ENCODE data around the gene PDE3B.

Gene PDE3B

DNA sequence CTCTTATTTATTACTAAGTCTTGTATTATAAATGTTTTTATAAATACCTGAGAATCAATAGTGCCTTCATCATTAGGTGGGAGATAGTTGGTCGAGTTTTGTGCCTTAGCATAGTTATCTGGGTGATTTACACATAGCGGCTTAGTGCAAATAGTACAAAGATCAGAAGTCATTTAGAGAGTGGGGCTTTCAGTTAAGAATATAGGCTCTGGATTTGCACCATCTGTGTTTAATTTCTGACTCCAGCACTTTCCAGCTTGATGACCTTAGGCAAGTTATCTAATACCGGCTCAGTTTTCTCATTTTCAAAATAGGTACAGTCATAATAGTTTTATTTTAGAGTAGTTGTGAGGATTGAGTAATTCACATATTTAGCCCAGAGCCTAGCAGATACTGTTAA, 26.4 kb downstream of the PDE3B start:
- no peak for DNase-seq (ENCODE audit: low spot score)
- TF ChIP-seq CTCF (IDR thresholded peaks at IDR 0.05; ENCODE audit: extremely low read depth, missing control alignments) = no peak

DNA sequence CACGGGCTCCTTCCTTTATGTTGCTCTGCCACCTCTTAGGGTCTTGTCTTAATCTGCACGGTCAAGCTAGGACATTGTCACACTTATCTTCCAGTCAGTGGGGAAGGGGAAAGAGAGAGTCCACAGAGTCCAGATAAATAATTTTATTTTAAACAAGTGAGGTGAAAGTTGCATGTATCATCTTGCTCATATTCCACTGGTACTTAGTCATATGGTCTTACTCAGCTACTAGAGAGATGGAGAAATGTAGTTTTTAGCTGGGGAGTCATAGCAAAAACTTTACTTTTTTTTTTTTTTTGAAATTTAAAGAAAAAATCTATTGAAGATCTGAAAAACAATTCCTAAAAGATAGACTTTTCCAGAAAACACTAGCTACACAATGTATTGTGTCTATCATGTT, 29.0 kb downstream of the PDE3B start:
- TF ChIP-seq CTCF (IDR thresholded peaks at IDR 0.05; ENCODE audit: extremely low read depth, missing control alignments) = no peak

GRCh38 chr11:14673421-14673820, 29.8 kb downstream of the PDE3B start:
- no peak for DNase-seq (ENCODE audit: low spot score)

More for the DNA sequence above, 29.0 kb downstream of the PDE3B start:
- no peak for DNase-seq (ENCODE audit: low spot score)

DNA sequence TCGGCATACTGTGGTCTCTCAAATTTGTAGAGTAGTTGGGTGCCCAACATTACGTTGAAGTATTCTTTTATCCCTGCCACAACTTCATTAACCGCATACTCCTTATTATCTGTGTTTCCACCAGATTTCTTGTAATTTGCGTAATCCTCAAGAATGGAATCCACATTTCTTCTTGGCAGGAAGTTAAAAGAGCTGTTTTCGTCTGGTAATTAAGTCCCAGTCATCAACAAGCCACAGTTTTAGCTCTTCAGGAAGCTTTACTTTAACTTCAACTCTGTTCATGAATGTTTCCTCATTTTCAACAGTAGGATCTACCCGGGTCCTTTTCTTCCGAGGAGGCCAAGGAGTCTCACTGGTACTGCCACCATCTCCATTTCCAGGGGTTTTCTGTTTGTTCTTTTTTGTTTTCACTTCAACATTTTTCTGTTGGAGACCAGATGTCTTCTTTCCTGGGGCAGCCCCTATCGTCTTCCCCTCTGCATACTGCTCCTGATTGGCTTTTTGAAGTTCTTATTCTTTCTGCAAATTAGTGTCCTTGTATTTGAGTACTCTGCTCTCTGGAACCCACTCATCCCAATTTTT, 30.3 kb downstream of the PDE3B start:
- TF ChIP-seq CTCF (IDR thresholded peaks at IDR 0.05; ENCODE audit: extremely low read depth, missing control alignments) = no peak
- DNase-seq (ENCODE audit: low spot score) = no peak

More at GRCh38 chr11:14673421-14673820, 29.8 kb downstream of the PDE3B start:
- no peak for TF ChIP-seq CTCF (IDR thresholded peaks at IDR 0.05; ENCODE audit: extremely low read depth, missing control alignments)

DNA sequence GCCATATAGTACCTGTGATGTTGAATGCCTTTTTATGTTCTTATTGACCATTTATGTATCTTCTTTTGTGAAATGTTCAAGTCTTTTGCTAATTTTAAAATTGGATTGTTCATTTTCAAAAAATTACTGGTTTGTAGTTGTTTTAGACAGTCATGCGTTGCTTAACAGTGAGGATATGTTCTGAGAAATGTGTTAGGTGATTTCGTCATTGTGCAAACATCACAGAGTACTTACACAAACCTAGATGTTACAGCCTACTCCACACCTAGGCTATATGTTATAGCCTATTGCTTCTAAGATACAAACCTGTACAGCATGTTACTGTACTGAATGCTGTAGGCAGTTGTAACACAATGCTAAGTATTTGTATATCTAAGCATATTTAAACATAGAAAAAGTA, 32.5 kb downstream of the PDE3B start:
- no peak for DNase-seq (ENCODE audit: low spot score)
- TF ChIP-seq CTCF (IDR thresholded peaks at IDR 0.05; ENCODE audit: extremely low read depth, missing control alignments) = no peak

DNA sequence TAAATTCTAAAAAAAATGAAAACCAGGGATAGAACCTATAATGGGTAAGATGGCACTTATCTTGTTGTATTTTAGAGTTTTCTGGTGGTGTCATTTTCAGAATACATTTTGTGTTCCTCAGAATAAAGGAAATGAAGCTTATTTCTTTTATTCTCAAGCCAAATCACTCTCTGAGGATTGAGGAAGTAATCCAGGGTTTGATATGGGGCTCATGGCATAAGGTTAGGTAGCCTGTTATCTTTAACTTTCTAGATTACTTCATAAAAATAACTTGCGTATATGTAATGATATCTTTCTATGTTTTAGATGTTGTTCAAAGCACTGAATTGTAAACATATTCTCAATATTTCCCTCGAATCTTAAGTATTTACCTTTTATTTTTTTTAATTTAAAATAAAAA, 33.5 kb downstream of the PDE3B start:
- no peak for TF ChIP-seq CTCF (IDR thresholded peaks at IDR 0.05; ENCODE audit: extremely low read depth, missing control alignments)

DNA sequence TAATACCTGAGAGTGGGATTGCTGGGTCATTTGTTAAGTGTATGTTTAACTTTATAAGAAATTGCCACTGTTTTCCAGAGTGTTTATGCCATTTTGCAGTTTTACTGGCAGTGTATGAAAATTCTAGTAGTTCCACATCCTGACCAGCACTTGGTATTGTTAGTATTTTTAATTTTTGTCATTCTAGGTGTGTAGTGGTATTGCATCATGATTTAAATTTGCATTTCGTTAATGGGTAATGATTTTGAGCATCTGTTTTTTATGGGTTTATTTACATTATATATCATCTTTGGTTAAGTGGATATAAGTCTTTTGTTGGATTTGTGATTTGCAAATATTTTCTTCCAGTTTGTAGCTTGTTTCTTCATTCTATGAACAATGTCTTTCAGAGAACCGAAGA, 34.7 kb downstream of the PDE3B start:
- DNase-seq (ENCODE audit: low spot score) = no peak

More for the DNA sequence above, 33.5 kb downstream of the PDE3B start:
- DNase-seq (ENCODE audit: low spot score) = no peak

More for the DNA sequence above, 34.7 kb downstream of the PDE3B start:
- TF ChIP-seq CTCF (IDR thresholded peaks at IDR 0.05; ENCODE audit: extremely low read depth, missing control alignments) = no peak
